H1 (cell line): Measurements from ENCODE around the gene ENO3. TPM values are rescaled to one million over a fixed set of nuclear protein-coding genes. Genes with fewer than 3 reads are reported as not detected.

ENCODE experiments used
- CTCF ChIA-PET: fragments of 300-600 bp; sonication (Branson Sonifier 250); formaldehyde crosslinking; loops from one replicate; lab custom pipeline; 2021; ENCODE audit not compliant: partially characterized antibody; lab: Charles Lee
- POLR2A ChIA-PET: fragments of 300-600 bp; sonication (Branson Sonifier 250); formaldehyde crosslinking; loops from one replicate; lab custom pipeline; 2021; ENCODE audit warnings: inconsistent platforms; ENCODE audit not compliant: partially characterized antibody; lab: Charles Lee
- DNase-seq, 2 experiments: peaks; one replicate each; pipeline versions ENCODE4 v3.0.0 to v3.0.0-alpha.2; 2010 to 2022; ENCODE audit warnings: low spot score in 2 of 2, low read depth in 1 of 2, mixed read lengths in 1 of 2
- FAIRE-seq: peaks from 2 replicates; lab custom pipeline; 2011; peaks lifted over from hg19 to GRCh38; lab: Jason Lieb, UNC
- H2AFZ ChIP-seq: 2 replicates; pipeline ENCODE4 v1.8.1; 2012; ENCODE audit warnings: low read length, inconsistent platforms
- H2AK5ac ChIP-seq: 2 replicates; pipeline ENCODE4 v1.6.1; 2013; ENCODE audit warnings: low read depth, low read length
- H2BK120ac ChIP-seq: replicated peaks from 2 replicates; pipeline ENCODE3; 2013; ENCODE audit warnings: low read depth, low read length, inconsistent platforms
- H2BK12ac ChIP-seq: 2 replicates; pipeline ENCODE4 v1.6.1; 2013; ENCODE audit warnings: low read depth, low read length
- H2BK15ac ChIP-seq: 2 replicates; pipeline ENCODE4 v1.6.1; 2013; ENCODE audit warnings: low read length
- H2BK20ac ChIP-seq: 2 replicates; pipeline ENCODE4 v1.6.1; 2013; ENCODE audit warnings: low read length
- H2BK5ac ChIP-seq: 2 replicates; pipeline ENCODE4 v1.6.1; 2013; ENCODE audit warnings: low read depth, low read length
- H3K14ac ChIP-seq: 2 replicates; pipeline ENCODE4 v1.6.1; 2013; ENCODE audit warnings: inconsistent platforms; ENCODE audit not compliant: insufficient read length
- H3K18ac ChIP-seq: 2 replicates; pipeline ENCODE4 v1.6.1; 2013; ENCODE audit warnings: low read length; ENCODE audit errors: extremely low read depth
- H3K23ac ChIP-seq: 2 replicates; pipeline ENCODE4 v1.6.1; 2013; ENCODE audit warnings: inconsistent platforms; ENCODE audit not compliant: insufficient read length
- H3K23me2 ChIP-seq: 2 replicates; pipeline ENCODE4 v1.6.1; 2013; ENCODE audit warnings: low read depth, low read length
- H3K27ac ChIP-seq: 2 replicates; pipeline ENCODE4 v1.6.1; 2011; ENCODE audit warnings: low read depth, low read length, inconsistent platforms
- H3K27me3 ChIP-seq, 4 experiments: replicated peaks in 1 of 4; 1 replicate in 1 of 4; 2 replicates in 3 of 4; pipeline versions ENCODE4 v1.6.1 to v1.8.1; 2011 to 2013; ENCODE audit warnings: low read length in 3 of 4, mild to moderate bottlenecking in 3 of 4, inconsistent platforms in 2 of 4, mixed read lengths in 2 of 4, moderate library complexity in 1 of 4; ENCODE audit not compliant: control insufficient read depth in 3 of 4, insufficient read depth in 3 of 4; ENCODE audit errors: extremely low read depth in 1 of 4
- H3K36me3 ChIP-seq, 4 experiments: 2 replicates each; pipeline versions ENCODE4 v1.6.1 to v1.8.1; 2011 to 2013; ENCODE audit warnings: mild to moderate bottlenecking in 4 of 4, low read length in 3 of 4, moderate library complexity in 2 of 4, control low read depth in 1 of 4, inconsistent platforms in 1 of 4; ENCODE audit not compliant: insufficient read depth in 4 of 4, control insufficient read depth in 2 of 4
- H3K4ac ChIP-seq: replicated peaks from 2 replicates; pipeline ENCODE3; 2013; ENCODE audit warnings: low read length, low read depth, mixed read lengths, inconsistent platforms; ENCODE audit not compliant: insufficient read length
- H3K4me1 ChIP-seq, 4 experiments: replicated peaks in 1 of 4; 1 replicate in 1 of 4; 2 replicates in 3 of 4; pipeline versions ENCODE4 v1.6.1 to v1.8.1; 2011 to 2013; ENCODE audit warnings: low read length in 3 of 4, inconsistent platforms in 2 of 4, mixed read lengths in 1 of 4; ENCODE audit not compliant: insufficient read depth in 4 of 4, control insufficient read depth in 3 of 4
- H3K4me2 ChIP-seq, 2 experiments: 2 replicates each; pipeline versions ENCODE4 v1.6.1 to v1.8.1; 2011 to 2013; ENCODE audit warnings: low read depth in 2 of 2, low read length in 2 of 2, control low read depth in 1 of 2, inconsistent platforms in 1 of 2, mild to moderate bottlenecking in 1 of 2; ENCODE audit not compliant: insufficient read depth in 1 of 2
- H3K4me3 ChIP-seq, 4 experiments: fragments of 200-600, 300-600 bp in 1 of 4; sonication (generic), shearing (Covaris generic), sonication (Bioruptor Twin) in 1 of 4; 2 replicates each; pipeline versions ENCODE4 v1.5.1 to v1.8.1; 2011 to 2016; ENCODE audit warnings: low read length in 4 of 4, low read depth in 3 of 4, control low read depth in 2 of 4, inconsistent platforms in 2 of 4, mild to moderate bottlenecking in 2 of 4, mixed read lengths in 1 of 4, moderate library complexity in 1 of 4; ENCODE audit not compliant: insufficient read depth in 2 of 4; ENCODE audit errors: extremely low read depth in 1 of 4
- H3K56ac ChIP-seq: replicated peaks from 2 replicates; pipeline ENCODE3; 2013; ENCODE audit warnings: low read depth, mild to moderate bottlenecking, mixed read lengths, low read length, inconsistent platforms; ENCODE audit not compliant: insufficient read length
- H3K79me1 ChIP-seq: 2 replicates; pipeline ENCODE4 v1.6.1; 2013; ENCODE audit warnings: low read depth, low read length, control low read depth
- H3K79me2 ChIP-seq, 2 experiments: 2 replicates each; pipeline versions ENCODE4 v1.6.1 to v1.8.1; 2012 to 2013; ENCODE audit warnings: low read length in 2 of 2, mild to moderate bottlenecking in 2 of 2, inconsistent platforms in 1 of 2; ENCODE audit not compliant: insufficient read depth in 2 of 2, control insufficient read depth in 1 of 2
- H3K9ac ChIP-seq, 4 experiments: replicated peaks in 1 of 4; 1 replicate in 1 of 4; 2 replicates in 3 of 4; pipeline versions ENCODE4 v1.6.1 to v1.8.1; 2011 to 2013; ENCODE audit warnings: low read depth in 3 of 4, low read length in 3 of 4, control low read depth in 2 of 4, mild to moderate bottlenecking in 2 of 4, moderate library complexity in 2 of 4, inconsistent platforms in 1 of 4; ENCODE audit errors: extremely low read depth in 1 of 4
- H3K9me3 ChIP-seq, 2 experiments: 2 replicates each; pipeline versions ENCODE4 v1.6.1 to v1.8.1; 2012 to 2013; ENCODE audit warnings: mild to moderate bottlenecking in 2 of 2, moderate library complexity in 2 of 2, control low read depth in 1 of 2, inconsistent platforms in 1 of 2, low read depth in 1 of 2, low read length in 1 of 2, mixed read lengths in 1 of 2; ENCODE audit not compliant: insufficient read depth in 2 of 2
- H4K20me1 ChIP-seq, 2 experiments: replicated peaks in 1 of 2; 2 replicates each; pipeline versions ENCODE3 to v1.8.1; 2011 to 2013; ENCODE audit warnings: inconsistent platforms in 2 of 2, low read length in 2 of 2, mild to moderate bottlenecking in 1 of 2; ENCODE audit not compliant: insufficient read depth in 2 of 2, control insufficient read depth in 1 of 2
- H4K5ac ChIP-seq: 2 replicates; pipeline ENCODE4 v1.6.1; 2013; ENCODE audit warnings: low read length, low read depth, mixed read lengths, inconsistent platforms; ENCODE audit not compliant: insufficient read length
- H4K8ac ChIP-seq: 2 replicates; pipeline ENCODE4 v1.8.0; 2013; ENCODE audit warnings: mild to moderate bottlenecking, moderate library complexity, low read length, inconsistent platforms; ENCODE audit not compliant: insufficient read depth; ENCODE audit errors: extremely low read depth
- H4K91ac ChIP-seq: replicated peaks from 2 replicates; pipeline ENCODE3; 2013; ENCODE audit warnings: low read length, mixed read lengths, inconsistent platforms; ENCODE audit not compliant: insufficient read length
- GTF2F1 ChIP-seq: IDR thresholded peaks from 2 replicates; pipeline ENCODE4 v1.6.1; 2012; ENCODE audit warnings: low read depth, low read length, improper control_type of control experiment, borderline replicate concordance
- KDM5A ChIP-seq: fragments of 200-600 bp; IDR thresholded peaks from 2 replicates; pipeline ENCODE4 v1.7.1; 2012; ENCODE audit warnings: mild to moderate bottlenecking, low read length, inconsistent platforms, mixed read lengths
- RBBP5 ChIP-seq: IDR thresholded peaks from 2 replicates; pipeline ENCODE4 v1.7.1; 2012; ENCODE audit warnings: low read depth, mild to moderate bottlenecking, inconsistent platforms, low read length, moderate library complexity, borderline replicate concordance
- WGBS, 2 experiments: shearing (Covaris generic) in 1 of 2; methylation state at CpG; one replicate each; pipeline versions ENCODE4 v1.1.6 to v1.1.7; 2013 to 2015; ENCODE audit warnings: low lambda C conversion rate in 2 of 2, mixed read lengths in 2 of 2, inconsistent platforms in 1 of 2, low coverage in 1 of 2, missing lambda C conversion rate in 1 of 2; ENCODE audit not compliant: insufficient replicate concordance in 2 of 2, insufficient coverage in 1 of 2, insufficient read length in 1 of 2; ENCODE audit errors: extremely low coverage in 1 of 2, missing lambda C conversion rate in 1 of 2; 5-methylcytosine and 5-hydroxymethylcytosine counted together
- polyA plus RNA-seq, 7 experiments: library from polyadenylated mRNA; depleted of rRNA in 3 of 7; stranded (reverse) in 5 of 7; unstranded in 2 of 7; fragments of >200 nt in 5 of 7; fragments of 200-250 nt in 2 of 7; gene quantifications; 1 replicate in 5 of 7; 2 replicates in 1 of 7; 4 replicates in 1 of 7; pipeline versions ENCODE4 v1.2.1 to v1.2.3, GENCODE V29; 2011 to 2013; ENCODE audit warnings: missing spikeins in 2 of 7, mixed read lengths in 2 of 7
- total RNA-seq: library from RNA; stranded (reverse); fragmentation: NEBNext Ultra II Directional; extraction: Animal tissue kit (Norgen Biotek cat#: 25700); gene quantifications from 2 replicates; pipeline ENCODE4 v1.2.1, GENCODE V29; 2021

Gene ENO3
- total and polyA plus RNA-seq, 2 of the 8 experiments (the other 6 are each of a cell fraction or from before 2014, with no cell fraction given), result 25.0 to 25.7 TPM

GRCh38 chr17:4938688-4939545 lies 12.0 kb upstream of the ENO3 start:
- CTCF ChIA-PET, result interaction anchor here (0.7 to 5.9 kb wide), 12 partner anchors 10 to 207 kb away, joined by 3 to 26 read pairs (median 4); partner anchors contain the start of genes CHRNE, ENO3, MED11 and SPAG7
- Histone ChIP-seq H3K23ac (no peak overlapping the region), H3K4me1 (peaks cover 0 to 11% (median 7%) of the 10 kb centered on the region in 4 experiments; a peak in 5 of 7 replicates), H3K56ac (peak overlapping the region; percentile 50), H3K4me2 (peak overlapping the region; percentile 93 to 96), H4K91ac (no peak overlapping the region), H2BK15ac (0 out of 2 replicates have a peak overlapping the region, but pooled peaks have one; percentile 46), H3K9ac (peak overlapping the region; percentile 68 to 93 (median 86)), H2BK5ac (peak overlapping the region; percentile 97), H2BK120ac (no peak overlapping the region), H4K20me1 (peaks cover 0 to 6% of the 10 kb centered on the region in 2 experiments), H3K14ac (no peak overlapping the region), H4K5ac (no peak overlapping the region), H3K79me2 (peaks cover 0 to 30% of the 10 kb centered on the region in 2 experiments; a peak in 3 of 4 replicates), H3K27me3 (no peaks in the 10 kb centered on the region), H3K4ac (peak overlapping the region; percentile 0), H3K36me3 (peaks cover 13 to 29% (median 20%) of the 10 kb centered on the region in 4 experiments), H3K23me2 (peaks cover 15% of the 10 kb centered on the region; the same call in 1 of the 2 replicates), H4K8ac (peak overlapping the region; percentile 92; the same call in 1 of the 2 replicates), H3K9me3 (no peaks in the 10 kb centered on the region), H3K4me3 (peak overlapping the region; percentile 85 to 94 (median 90)), H2BK12ac (peak overlapping the region; percentile 39; the same call in 1 of the 2 replicates), H2AFZ (no peak overlapping the region), H2BK20ac (no peak overlapping the region), H3K27ac (peak overlapping the region; percentile 88), H3K79me1 (peaks cover 9% of the 10 kb centered on the region), H3K18ac (peak overlapping the region; percentile 41), H2AK5ac (peak overlapping the region; percentile 61; the same call in 1 of the 2 replicates)
- TF ChIP-seq KDM5A (0 out of 2 replicates have a peak, but pooled peaks have one; percentile 3), GTF2F1 (no peak), RBBP5 (no peak)
- POLR2A ChIA-PET, result interaction anchor here (0.9 to 27.4 kb wide), 15 partner anchors 10 to 131 kb away, joined by 3 to 987 read pairs (median 9); partner anchors contain the start of genes C17orf107, CAMTA2, CHRNE and ENO3
- WGBS, 2 experiments, result 72% methylated on average over 19 of the region's 19 CpGs; no CpG with 5 or more reads in 1 of the 2 experiments
- DNase-seq (no peak), FAIRE-seq (no peak)
